ENCODE data around the gene SPAG16. TPM values are rescaled to one million over a fixed set of nuclear protein-coding genes. Genes with fewer than 3 reads are reported as not detected.

Gene SPAG16
- total RNA-seq, 1 experiment from 2014 or later, result 0.30 TPM

- H3K4me1 ChIP-seq (ENCODE audit: control insufficient read depth in 1 of 2, insufficient read depth in 2 of 2, low read length in 2 of 2), result no peaks in the 10 kb centered on the region
- H3K27ac ChIP-seq (ENCODE audit: low read depth, low read length), result no peak overlapping the region
- H4K20me1 ChIP-seq (ENCODE audit: insufficient read depth), result no peaks in the 10 kb centered on the region
- ChIA-PET RAD21 (ENCODE audit: low non-redundant PET in 1 of 2, low total read pairs in 2 of 2, uncharacterized antibody in 2 of 2, unreplicated experiment in 2 of 2) (no interaction called here), POLR2A (no interaction called here), CTCF (no interaction called here)
- no peaks in the 10 kb centered on the region for H3K36me3 ChIP-seq (ENCODE audit: control insufficient read depth in 1 of 2, insufficient read depth in 2 of 2, low read length in 2 of 2)
- no peak overlapping the region for H3K9ac ChIP-seq (ENCODE audit: low read length)
- no peak for ATAC-seq
- H3K9me2 ChIP-seq (ENCODE audit: insufficient read depth), result no peaks in the 10 kb centered on the region
- no peaks in the 10 kb centered on the region for H3K79me2 ChIP-seq (ENCODE audit: insufficient read depth, low read length)
- no TSS peak for BruUV-seq (replicated peaks)
- intact Hi-C loops (cut with micrococcal nuclease), result no loop called here
- H2AFZ ChIP-seq (ENCODE audit: low read depth, low read length, poor library complexity, severe bottlenecking), result no peak overlapping the region
- H3K9me3 ChIP-seq (ENCODE audit: control insufficient read depth in 1 of 2, insufficient read depth in 1 of 2, low read depth in 1 of 2, low read length in 2 of 2), result no peaks in the 10 kb centered on the region
- no peak overlapping the region for H3K4me2 ChIP-seq (ENCODE audit: low read length)
- H3K27me3 ChIP-seq (ENCODE audit: insufficient read depth, low read length), result no peaks in the 10 kb centered on the region
- TF ChIP-seq ATF3 (IDR thresholded peaks at IDR 0.05) (no peak), POLR2A (IDR thresholded peaks at IDR 0.05; ENCODE audit: borderline replicate concordance, extremely low read depth, insufficient read depth, insufficient read length) (no peak), YY1 (IDR thresholded peaks at IDR 0.05; ENCODE audit: extremely low read depth, insufficient replicate concordance, low read depth, low read length) (no peak), CBX3 (IDR thresholded peaks at IDR 0.05; ENCODE audit: low read depth) (no peak), SP1 (IDR thresholded peaks at IDR 0.05; ENCODE audit: low read depth) (no peak), CEBPB (IDR thresholded peaks at IDR 0.05; ENCODE audit: low read depth) (no peak)
- no peak overlapping the region for H3K4me3 ChIP-seq (replicated peaks in 1 of 2; ENCODE audit: low read depth in 1 of 2, low read length in 2 of 2)
- no peak for DNase-seq (ENCODE audit: low read depth, low spot score)
Observed at GRCh38 chr2:214320211-214320610, 1035.9 kb downstream of the SPAG16 start.

GRCh38 chr2:214322662-214323061, 1038.4 kb downstream of the SPAG16 start:
- DNase-seq (ENCODE audit: low read depth, low spot score) (no peak), ATAC-seq (no peak)
- intact Hi-C loops (cut with micrococcal nuclease), result no loop called here
- no peaks in the 10 kb centered on the region for H3K79me2 ChIP-seq (ENCODE audit: insufficient read depth, low read length)
- H3K9ac ChIP-seq (ENCODE audit: low read length), result no peak overlapping the region
- no peak for TF ChIP-seq EZH2phosphoT487 (IDR thresholded peaks at IDR 0.05; ENCODE audit: borderline replicate concordance)
- no peak for TF ChIP-seq CEBPB (IDR thresholded peaks at IDR 0.05; ENCODE audit: low read depth)
- no peak for TF ChIP-seq CBX3 (IDR thresholded peaks at IDR 0.05; ENCODE audit: low read depth)
- no peak for TF ChIP-seq EGR1 (IDR thresholded peaks at IDR 0.05; ENCODE audit: low read depth)
- no peak for TF ChIP-seq POLR2AphosphoS5 (IDR thresholded peaks at IDR 0.05; ENCODE audit: low read depth, low read length)
- TF ChIP-seq TCF7L2 (IDR thresholded peaks at IDR 0.05; ENCODE audit: borderline replicate concordance, extremely low read depth, insufficient read depth, insufficient read length), result no peak
- TF ChIP-seq ELF1 (IDR thresholded peaks at IDR 0.05; ENCODE audit: borderline replicate concordance, low read depth), result no peak
- no peak for TF ChIP-seq YY1 (IDR thresholded peaks at IDR 0.05; ENCODE audit: extremely low read depth, insufficient replicate concordance, low read depth, low read length)
- no peak for TF ChIP-seq JUND (IDR thresholded peaks at IDR 0.05)
- TF ChIP-seq FOSL1 (IDR thresholded peaks at IDR 0.05; ENCODE audit: low read depth), result no peak
- TF ChIP-seq EZH2 (IDR thresholded peaks at IDR 0.05), result no peak
- TF ChIP-seq ATF3 (IDR thresholded peaks at IDR 0.05), result no peak
- no peak for TF ChIP-seq POLR2A (IDR thresholded peaks at IDR 0.05; ENCODE audit: borderline replicate concordance, extremely low read depth, insufficient read depth, insufficient read length)
- TF ChIP-seq RAD21 (IDR thresholded peaks at IDR 0.05; ENCODE audit: low read depth), result no peak
- TF ChIP-seq ZNF274 (IDR thresholded peaks at IDR 0.05; ENCODE audit: low read depth, low read length), result no peak
- TF ChIP-seq CTCF (IDR thresholded peaks at IDR 0.05 in 2 of 3, conservative IDR thresholded peaks at IDR 0.05 in 1 of 3; ENCODE audit: borderline replicate concordance in 1 of 3, insufficient read depth in 1 of 3, low read depth in 2 of 3, low read length in 2 of 3), result no peak
- TF ChIP-seq ZFX (IDR thresholded peaks at IDR 0.05), result no peak
- TF ChIP-seq SRF (IDR thresholded peaks at IDR 0.05; ENCODE audit: low read depth), result no peak
- no peak for TF ChIP-seq SP1 (IDR thresholded peaks at IDR 0.05; ENCODE audit: low read depth)
- CTCF ChIA-PET, result interaction anchor here (1.0 kb wide), 1 partner anchor 12 kb away, joined by 4 read pairs; no protein-coding TSS in a partner anchor
- no peak overlapping the region for H2AFZ ChIP-seq (ENCODE audit: low read depth, low read length, poor library complexity, severe bottlenecking)
- no peak overlapping the region for H3K27ac ChIP-seq (ENCODE audit: low read depth, low read length)
- BruUV-seq (replicated peaks), result no TSS peak
- H3K27me3 ChIP-seq (ENCODE audit: insufficient read depth, low read length), result no peaks in the 10 kb centered on the region
- no peak overlapping the region for H3K4me3 ChIP-seq (replicated peaks in 1 of 2; ENCODE audit: low read depth in 1 of 2, low read length in 2 of 2)
- no peaks in the 10 kb centered on the region for H3K9me2 ChIP-seq (ENCODE audit: insufficient read depth)
- H3K4me1 ChIP-seq (ENCODE audit: control insufficient read depth in 1 of 2, insufficient read depth in 2 of 2, low read length in 2 of 2), result no peaks in the 10 kb centered on the region
- H3K4me2 ChIP-seq (ENCODE audit: low read length), result no peak overlapping the region
- no peaks in the 10 kb centered on the region for H4K20me1 ChIP-seq (ENCODE audit: insufficient read depth)
- no peaks in the 10 kb centered on the region for H3K36me3 ChIP-seq (ENCODE audit: control insufficient read depth in 1 of 2, insufficient read depth in 2 of 2, low read length in 2 of 2)
- H3K9me3 ChIP-seq (ENCODE audit: control insufficient read depth in 1 of 2, insufficient read depth in 1 of 2, low read depth in 1 of 2, low read length in 2 of 2), result no peaks in the 10 kb centered on the region
- RAD21 ChIA-PET (ENCODE audit: low non-redundant PET in 1 of 2, low total read pairs in 2 of 2, uncharacterized antibody in 2 of 2, unreplicated experiment in 2 of 2), result no interaction called here
- POLR2A ChIA-PET, result no interaction called here
